Large intestine (tissue), 3 donors: ENCODE results near the gene CDR2L. TPM values are rescaled to one million over a fixed set of nuclear protein-coding genes. Genes with fewer than 3 reads are reported as not detected.
"Not testable (repeated sequence)": the region's sequence is repeated elsewhere in the genome, so short reads cannot be mapped to it uniquely, and the experiment has no call there.

ENCODE experiments used
- DNase-seq, 2 donors: peaks; one replicate each; pipeline versions ENCODE4 v3.0.0 to v3.0.0-alpha.2; 2013
- H3K27ac ChIP-seq: one replicate; pipeline ENCODE4 v1.5.1; 2013; ENCODE audit warnings: low read length
- H3K27me3 ChIP-seq: 2 replicates; pipeline ENCODE4 v1.6.1; 2013; ENCODE audit warnings: low read length; ENCODE audit not compliant: control insufficient read depth, insufficient read depth
- H3K36me3 ChIP-seq: 2 replicates; pipeline ENCODE4 v1.6.1; 2013; ENCODE audit warnings: low read length; ENCODE audit not compliant: control insufficient read depth, insufficient read depth
- H3K4me1 ChIP-seq: one replicate; pipeline ENCODE4 v1.6.1; 2013; ENCODE audit warnings: low read length; ENCODE audit not compliant: control insufficient read depth, insufficient read depth
- H3K4me3 ChIP-seq: one replicate; pipeline ENCODE4 v1.5.1; 2013; ENCODE audit warnings: low read length
- H3K9me3 ChIP-seq: one replicate; pipeline ENCODE4 v1.6.1; 2013; ENCODE audit warnings: mild to moderate bottlenecking, low read depth, low read length, moderate library complexity; ENCODE audit not compliant: control insufficient read depth
- WGBS: methylation state at CpG from one replicate; pipeline ENCODE4 v1.1.5; 2013; ENCODE audit warnings: low lambda C conversion rate; ENCODE audit not compliant: insufficient coverage; 5-methylcytosine and 5-hydroxymethylcytosine counted together
- polyA plus RNA-seq: library from polyadenylated mRNA; unstranded; fragments of 120-200 nt; gene quantifications from one replicate; pipeline ENCODE4 v1.2.1, GENCODE V29; 2013

CDR2L gene
- polyA plus RNA-seq, 1 donor, result 6.8 TPM

GRCh38 chr17:74999523-74999922 is 12.1 kb downstream of the CDR2L start:
- Histone ChIP-seq H3K27me3 (no peaks in the 10 kb centered on the region), H3K9me3 (no peaks in the 10 kb centered on the region), H3K4me3 (no peak overlapping the region), H3K27ac (no peak overlapping the region), H3K36me3 (peaks cover 16% of the 10 kb centered on the region), H3K4me1 (no peaks in the 10 kb centered on the region)
- no peak for DNase-seq
- no CpG with 5 or more reads among the region's 4 CpGs for WGBS

GRCh38 chr17:75001915-75002843 is 14.7 kb downstream of the CDR2L start:
- H3K4me1 ChIP-seq, result no peaks in the 10 kb centered on the region
- H3K36me3 ChIP-seq, result peaks cover 18% of the 10 kb centered on the region
- H3K9me3 ChIP-seq, result no peaks in the 10 kb centered on the region
- H3K27ac ChIP-seq, result no peak overlapping the region
- no peak overlapping the region for H3K4me3 ChIP-seq
- DNase-seq, result no peak
- H3K27me3 ChIP-seq, result no peaks in the 10 kb centered on the region
- no CpG with 5 or more reads among the region's 15 CpGs for WGBS

DNA sequence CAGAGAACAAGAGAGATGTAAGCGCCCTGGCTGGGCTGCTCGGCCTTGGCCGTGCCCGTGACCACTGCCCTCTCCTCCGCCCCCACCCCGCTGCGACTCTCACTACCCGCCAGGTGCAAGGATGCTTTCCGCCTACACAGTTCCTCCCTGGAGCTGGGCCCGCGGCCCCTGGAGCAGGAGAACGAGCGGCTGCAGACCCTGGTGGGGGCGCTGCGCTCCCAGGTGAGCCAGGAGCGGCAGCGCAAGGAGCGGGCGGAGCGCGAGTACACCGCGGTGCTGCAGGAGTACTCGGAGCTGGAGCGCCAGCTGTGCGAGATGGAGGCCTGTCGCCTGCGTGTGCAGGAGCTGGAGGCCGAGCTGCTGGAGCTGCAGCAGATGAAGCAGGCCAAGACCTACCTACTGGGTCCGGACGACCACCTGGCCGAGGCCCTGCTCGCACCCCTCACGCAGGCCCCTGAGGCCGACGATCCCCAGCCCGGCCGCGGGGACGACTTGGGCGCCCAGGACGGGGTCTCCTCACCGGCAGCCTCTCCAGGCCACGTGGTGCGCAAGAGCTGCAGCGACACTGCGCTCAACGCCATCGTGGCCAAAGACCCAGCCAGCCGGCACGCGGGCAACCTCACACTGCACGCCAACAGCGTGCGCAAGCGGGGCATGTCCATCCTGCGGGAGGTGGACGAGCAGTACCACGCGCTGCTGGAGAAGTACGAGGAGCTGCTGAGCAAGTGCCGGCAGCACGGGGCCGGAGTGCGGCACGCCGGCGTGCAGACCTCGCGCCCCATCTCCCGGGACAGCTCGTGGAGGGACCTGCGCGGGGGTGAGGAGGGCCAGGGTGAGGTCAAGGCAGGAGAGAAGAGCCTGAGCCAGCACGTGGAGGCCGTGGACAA is 15.9 kb downstream of the CDR2L start:
- H3K27me3 ChIP-seq, result no peaks in the 10 kb centered on the region
- H3K4me3 ChIP-seq, result no peak overlapping the region
- no peaks in the 10 kb centered on the region for H3K9me3 ChIP-seq
- no peak overlapping the region for H3K27ac ChIP-seq
- WGBS, result no CpG with 5 or more reads among the region's 76 CpGs
- peaks cover 18% of the 10 kb centered on the region for H3K36me3 ChIP-seq
- H3K4me1 ChIP-seq, result no peaks in the 10 kb centered on the region
- DNase-seq, result no peak

DNA sequence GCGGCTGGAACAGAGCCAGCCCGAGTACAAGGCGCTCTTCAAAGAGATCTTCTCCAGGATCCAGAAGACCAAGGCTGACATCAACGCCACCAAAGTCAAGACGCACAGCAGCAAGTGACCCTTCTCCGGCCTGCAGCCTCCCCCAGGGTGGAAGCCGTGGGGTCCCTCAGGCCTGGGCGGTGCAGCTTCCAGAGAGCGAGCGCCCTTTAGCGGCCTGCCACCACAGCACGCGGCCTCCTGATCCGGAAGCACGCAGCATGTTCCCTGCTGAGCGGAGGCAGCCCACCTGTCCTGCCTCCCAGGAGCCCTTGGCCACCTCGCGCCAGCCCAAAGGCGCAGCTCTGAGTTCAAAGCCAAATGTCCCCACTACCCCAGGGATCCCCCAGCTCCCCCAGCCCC is 16.5 kb downstream of the CDR2L start:
- DNase-seq, result no peak
- no peak overlapping the region for H3K4me3 ChIP-seq
- peaks cover 18% of the 10 kb centered on the region for H3K36me3 ChIP-seq
- H3K27me3 ChIP-seq, result no peaks in the 10 kb centered on the region
- H3K27ac ChIP-seq, result no peak overlapping the region
- no peaks in the 10 kb centered on the region for H3K4me1 ChIP-seq
- no CpG with 5 or more reads among the region's 19 CpGs for WGBS
- H3K9me3 ChIP-seq, result no peaks in the 10 kb centered on the region

DNA sequence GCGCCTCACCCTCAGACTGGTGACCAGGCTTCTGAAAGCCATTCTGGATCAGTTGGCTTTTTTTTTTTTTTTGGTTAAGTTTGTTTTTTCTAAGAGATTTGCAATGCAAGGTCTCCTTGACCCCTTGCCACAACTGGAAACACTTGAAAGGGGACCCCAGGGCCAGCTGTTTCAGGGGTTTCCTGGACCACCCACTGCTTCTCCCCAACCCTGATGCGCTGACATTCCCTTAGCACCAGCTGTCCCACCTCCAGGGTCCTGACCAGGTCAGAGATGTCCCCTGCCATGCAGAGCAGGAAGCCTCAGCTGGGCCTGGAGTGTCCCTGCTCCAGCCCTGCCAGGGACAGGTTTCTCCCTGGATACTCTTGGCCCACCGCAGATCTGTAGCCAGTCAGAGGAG is 16.9 kb downstream of the CDR2L start:
- H3K4me3 ChIP-seq, result no peak overlapping the region
- H3K27me3 ChIP-seq, result no peaks in the 10 kb centered on the region
- no CpG with 5 or more reads among the region's 3 CpGs for WGBS
- H3K27ac ChIP-seq, result no peak overlapping the region
- no peaks in the 10 kb centered on the region for H3K4me1 ChIP-seq
- H3K36me3 ChIP-seq, result peaks cover 17% of the 10 kb centered on the region
- H3K9me3 ChIP-seq, result no peaks in the 10 kb centered on the region
- no peak for DNase-seq

- Histone ChIP-seq H3K9me3 (no peaks in the 10 kb centered on the region), H3K27ac (no peak overlapping the region), H3K4me3 (no peak overlapping the region), H3K27me3 (no peaks in the 10 kb centered on the region), H3K4me1 (no peaks in the 10 kb centered on the region), H3K36me3 (peaks cover 15% of the 10 kb centered on the region)
- WGBS, result no CpG with 5 or more reads among the region's 8 CpGs
- DNase-seq, result no peak
Measured at GRCh38 chr17:75005291-75005690, 17.9 kb downstream of the CDR2L start.

DNA sequence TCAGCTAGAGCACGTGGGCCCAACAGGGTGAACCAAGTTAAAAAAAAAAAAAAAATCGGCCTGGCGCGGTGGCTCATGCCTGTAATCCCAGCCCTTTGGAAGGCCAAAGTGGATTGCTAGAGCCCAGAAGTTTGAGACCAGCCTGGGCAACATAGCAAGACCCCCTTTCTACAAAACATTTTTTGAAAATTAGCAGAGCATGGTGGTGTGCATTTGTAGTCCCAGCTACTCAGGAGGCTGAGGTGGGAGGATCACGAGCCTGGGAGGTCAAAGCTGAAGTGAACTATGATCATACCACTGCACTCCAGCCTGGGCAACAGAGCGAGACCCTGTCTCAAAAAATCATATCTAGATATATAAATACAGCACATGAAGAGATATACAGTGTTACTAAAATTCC is 18.7 kb downstream of the CDR2L start:
- not testable (repeated sequence) for H3K4me1 ChIP-seq, H3K4me3 ChIP-seq, H3K9me3 ChIP-seq, H3K27ac ChIP-seq, H3K27me3 ChIP-seq, DNase-seq
- H3K36me3 ChIP-seq, result peaks cover 15% of the 10 kb centered on the region
- no CpG with 5 or more reads among the region's 6 CpGs for WGBS

- Histone ChIP-seq H3K9me3 (no peaks in the 10 kb centered on the region), H3K4me3 (no peak overlapping the region), H3K27ac (no peak overlapping the region), H3K36me3 (peaks cover 12% of the 10 kb centered on the region), H3K4me1 (peaks cover under 1% of the 10 kb centered on the region), H3K27me3 (no peaks in the 10 kb centered on the region)
- WGBS, result no CpG with 5 or more reads among the region's 5 CpGs
- no peak for DNase-seq
Measured at GRCh38 chr17:75006653-75007052, 19.2 kb downstream of the CDR2L start.

GRCh38 chr17:75008373-75008772 is 20.9 kb downstream of the CDR2L start:
- WGBS, result 100% methylated on average over 1 of the region's 6 CpGs
- Histone ChIP-seq H3K9me3 (no peaks in the 10 kb centered on the region), H3K36me3 (peaks cover 7% of the 10 kb centered on the region), H3K27me3 (no peaks in the 10 kb centered on the region), H3K4me3 (no peak overlapping the region), H3K4me1 (peaks cover 7% of the 10 kb centered on the region), H3K27ac (no peak overlapping the region)
- no peak for DNase-seq

- no peaks in the 10 kb centered on the region for H3K27me3 ChIP-seq
- H3K4me3 ChIP-seq, result no peak overlapping the region
- H3K27ac ChIP-seq, result no peak overlapping the region
- no peak for DNase-seq
- no peaks in the 10 kb centered on the region for H3K9me3 ChIP-seq
- peaks cover 13% of the 10 kb centered on the region for H3K4me1 ChIP-seq
- H3K36me3 ChIP-seq, result peaks cover 4% of the 10 kb centered on the region
- WGBS, result no CpG with 5 or more reads among the region's 2 CpGs
Measured at GRCh38 chr17:75009139-75009724, 21.8 kb downstream of the CDR2L start.
